IMR-90 (cell line): ENCODE results near the gene LRRC4C. TPM values are rescaled to one million over a fixed set of nuclear protein-coding genes. Genes with fewer than 3 reads are reported as not detected.

Experiments used
- ATAC-seq: fragments of 200-7000 bp; cut with Tn5 transposase; 2 replicates; pipeline ENCODE4 v1.9.1; 2020; ENCODE audit warnings: low read depth, mild to moderate bottlenecking, moderate library complexity
- BruUV-seq: library from RNA; stranded (reverse); fragments of 400-500 nt; replicated peaks from 2 replicates; lab custom pipeline; 2021; lab: Mats Ljungman, UMichigan
- CTCF ChIA-PET: fragments of 300-600 bp; formaldehyde crosslinking; extraction: SDS; loops from one replicate; lab custom pipeline; 2021; ENCODE audit warnings: antibody characterized with exemption; lab: Yijun Ruan, JAX
- POLR2A ChIA-PET: fragments of 300-600 bp; sonication (Branson Sonifier 250); formaldehyde crosslinking; loops from one replicate; lab custom pipeline; 2022; ENCODE audit warnings: antibody characterized with exemption; ENCODE audit not compliant: unreplicated experiment; lab: Charles Lee
- DNase-seq: peaks from one replicate; pipeline ENCODE4 v3.0.0; 2013
- H2AFZ ChIP-seq: replicated peaks from 2 replicates; pipeline ENCODE3; 2013; ENCODE audit warnings: low read length, mild to moderate bottlenecking; ENCODE audit not compliant: poor library complexity
- H2AK5ac ChIP-seq: 2 replicates; pipeline ENCODE4 v1.6.1; 2013; ENCODE audit warnings: low read depth, low read length, inconsistent platforms
- H2AK9ac ChIP-seq: replicated peaks from 2 replicates; pipeline ENCODE3; 2013; ENCODE audit warnings: mild to moderate bottlenecking, low read depth, low read length, moderate library complexity; ENCODE audit not compliant: poor library complexity
- H2BK120ac ChIP-seq: 2 replicates; pipeline ENCODE4 v1.6.1; 2013; ENCODE audit warnings: low read depth, low read length, inconsistent platforms
- H2BK15ac ChIP-seq: 3 replicates; pipeline ENCODE4 v1.6.1; 2013; ENCODE audit warnings: low read depth, low read length, inconsistent platforms
- H2BK20ac ChIP-seq: 2 replicates; pipeline ENCODE4 v1.6.1; 2013; ENCODE audit warnings: low read depth, mild to moderate bottlenecking, inconsistent platforms, low read length, moderate library complexity
- H2BK5ac ChIP-seq: 2 replicates; pipeline ENCODE4 v1.6.1; 2013; ENCODE audit warnings: mild to moderate bottlenecking, low read depth, low read length, inconsistent platforms; ENCODE audit not compliant: poor library complexity, severe bottlenecking
- H3K14ac ChIP-seq: replicated peaks from 2 replicates; pipeline ENCODE4 v1.6.1; 2013; ENCODE audit warnings: low read depth, low read length, inconsistent platforms
- H3K18ac ChIP-seq: 2 replicates; pipeline ENCODE4 v1.6.1; 2013; ENCODE audit warnings: low read depth, low read length, control low read depth
- H3K23ac ChIP-seq: 2 replicates; pipeline ENCODE4 v1.6.1; 2013; ENCODE audit warnings: low read depth, low read length, inconsistent platforms
- H3K27ac ChIP-seq: 2 replicates; pipeline ENCODE4 v1.5.1; 2013; ENCODE audit warnings: mild to moderate bottlenecking, control low read depth, low read length; ENCODE audit not compliant: insufficient read depth
- H3K27me3 ChIP-seq: 2 replicates; pipeline ENCODE4 v1.6.1; 2013; ENCODE audit warnings: low read length; ENCODE audit not compliant: control insufficient read depth, insufficient read depth
- H3K36me3 ChIP-seq: 2 replicates; pipeline ENCODE4 v1.6.1; 2013; ENCODE audit warnings: low read length, mixed read lengths; ENCODE audit not compliant: control insufficient read depth, insufficient read depth
- H3K4ac ChIP-seq: 2 replicates; pipeline ENCODE4 v1.6.1; 2013; ENCODE audit warnings: low read depth, low read length, inconsistent platforms
- H3K4me1 ChIP-seq: 2 replicates; pipeline ENCODE4 v1.6.1; 2013; ENCODE audit warnings: low read length, mixed read lengths; ENCODE audit not compliant: control insufficient read depth, insufficient read depth
- H3K4me2 ChIP-seq: 2 replicates; pipeline ENCODE4 v1.6.1; 2013; ENCODE audit warnings: low read depth, mild to moderate bottlenecking, control low read depth, low read length, moderate library complexity
- H3K4me3 ChIP-seq: 2 replicates; pipeline ENCODE4 v1.5.1; 2013; ENCODE audit warnings: low read depth, mild to moderate bottlenecking, control low read depth, low read length, moderate library complexity; ENCODE audit not compliant: insufficient read depth
- H3K56ac ChIP-seq: 2 replicates; pipeline ENCODE4 v1.6.1; 2013; ENCODE audit warnings: low read length, inconsistent platforms; ENCODE audit not compliant: insufficient read depth; ENCODE audit errors: extremely low read depth
- H3K79me1 ChIP-seq, 2 experiments: 2 replicates each; pipeline ENCODE4 v1.6.1; 2013; ENCODE audit warnings: low read length in 2 of 2, inconsistent platforms in 1 of 2, low read depth in 1 of 2
- H3K9ac ChIP-seq: 2 replicates; pipeline ENCODE4 v1.6.1; 2013; ENCODE audit warnings: low read depth, low read length, control low read depth
- H3K9me1 ChIP-seq: 2 replicates; pipeline ENCODE4 v1.6.1; 2013; ENCODE audit warnings: low read length, inconsistent platforms; ENCODE audit not compliant: insufficient read depth
- H3K9me3 ChIP-seq: 2 replicates; pipeline ENCODE4 v1.6.1; 2013; ENCODE audit warnings: low read length; ENCODE audit not compliant: control insufficient read depth, insufficient read depth
- H4K20me1 ChIP-seq: 2 replicates; pipeline ENCODE4 v1.6.1; 2013; ENCODE audit warnings: low read length, inconsistent platforms; ENCODE audit not compliant: insufficient read depth
- H4K5ac ChIP-seq: 2 replicates; pipeline ENCODE4 v1.6.1; 2013; ENCODE audit warnings: mild to moderate bottlenecking, low read depth, low read length, control low read depth
- H4K8ac ChIP-seq, 2 experiments: 2 replicates each; pipeline ENCODE4 v1.6.1; 2013; ENCODE audit warnings: low read depth in 2 of 2, low read length in 2 of 2, control low read depth in 1 of 2, inconsistent platforms in 1 of 2
- H4K91ac ChIP-seq: 2 replicates; pipeline ENCODE4 v1.6.1; 2013; ENCODE audit warnings: low read depth, low read length, inconsistent platforms; ENCODE audit not compliant: insufficient read depth
- BHLHE40 ChIP-seq: fragments of 150-350 bp; IDR thresholded peaks from 2 replicates; pipeline ENCODE4 v1.6.1; 2016; ENCODE audit warnings: mild to moderate bottlenecking, low read depth, low read length
- CEBPB ChIP-seq: IDR thresholded peaks from 2 replicates; pipeline ENCODE4 v1.6.1; 2012; ENCODE audit warnings: low read depth, low read length, improper control_type of control experiment
- CHD1 ChIP-seq: IDR thresholded peaks from 2 replicates; pipeline ENCODE4 v1.6.1; 2012; ENCODE audit warnings: low read depth, low read length, improper control_type of control experiment
- CTCF ChIP-seq: conservative IDR thresholded peaks from 2 replicates; pipeline ENCODE4 v1.5.1; 2012; ENCODE audit warnings: mild to moderate bottlenecking, low read depth, low read length, improper control_type of control experiment
- FOS ChIP-seq: fragments of 150-350 bp; IDR thresholded peaks from 2 replicates; pipeline ENCODE4 v1.6.1; 2016; ENCODE audit warnings: low read depth, low read length
- MAFK ChIP-seq: IDR thresholded peaks from 2 replicates; pipeline ENCODE4 v1.6.1; 2012; ENCODE audit warnings: low read depth, low read length, improper control_type of control experiment
- MAZ ChIP-seq: IDR thresholded peaks from 2 replicates; pipeline ENCODE4 v1.6.1; 2012; ENCODE audit warnings: low read depth, mild to moderate bottlenecking, low read length, improper control_type of control experiment, moderate library complexity, borderline replicate concordance
- MXI1 ChIP-seq: IDR thresholded peaks from 2 replicates; pipeline ENCODE4 v1.6.1; 2012; ENCODE audit warnings: low read depth, mild to moderate bottlenecking, low read length, moderate library complexity, borderline replicate concordance
- NFE2L2 ChIP-seq: fragments of 150-350 bp; IDR thresholded peaks from 2 replicates; pipeline ENCODE4 v1.6.1; 2016; ENCODE audit warnings: low read depth, mild to moderate bottlenecking, low read length
- POLR2A ChIP-seq: IDR thresholded peaks from 2 replicates; pipeline ENCODE4 v1.6.1; 2012; ENCODE audit warnings: mild to moderate bottlenecking, low read depth, low read length
- RAD21 ChIP-seq: IDR thresholded peaks from 2 replicates; pipeline ENCODE4 v1.6.1; 2012; ENCODE audit warnings: low read length, improper control_type of control experiment
- RCOR1 ChIP-seq: IDR thresholded peaks from 2 replicates; pipeline ENCODE4 v1.6.1; 2012; ENCODE audit warnings: mild to moderate bottlenecking, low read length, improper control_type of control experiment; ENCODE audit not compliant: insufficient replicate concordance
- RFX5 ChIP-seq: IDR thresholded peaks from 2 replicates; pipeline ENCODE4 v1.8.0; 2012; ENCODE audit warnings: low read depth, mild to moderate bottlenecking, low read length, moderate library complexity
- SMC3 ChIP-seq: fragments of 150-350 bp; IDR thresholded peaks from 2 replicates; pipeline ENCODE4 v1.6.1; 2016; ENCODE audit warnings: low read depth, mild to moderate bottlenecking, antibody characterized with exemption, low read length, moderate library complexity
- USF2 ChIP-seq: fragments of 150-350 bp; IDR thresholded peaks from 2 replicates; pipeline ENCODE4 v1.6.1; 2017; ENCODE audit warnings: mild to moderate bottlenecking, antibody characterized with exemption, low read length, low read depth
- WGBS, 2 experiments: methylation state at CpG; one replicate each; pipeline versions ENCODE4 v1.1.5 to v1.1.7; 2013; ENCODE audit warnings: missing lambda C conversion rate in 2 of 2; ENCODE audit not compliant: insufficient read length in 1 of 2; ENCODE audit errors: extremely low coverage in 2 of 2; 5-methylcytosine and 5-hydroxymethylcytosine counted together
- dilution Hi-C: fragments of 300-500 bp; cut with HindIII; formaldehyde crosslinking; loops from one replicate; pipeline ENCODE4 v1.14.3; 2018; ENCODE audit warnings: low sequenced_read_pairs; ENCODE audit not compliant: unreplicated experiment
- in situ Hi-C: fragments of 300-500 bp; cut with MboI; formaldehyde crosslinking; loops from 3 replicates; pipeline ENCODE4 v1.14.3; 2019; ENCODE audit warnings: low sequenced_read_pairs, inconsistent platforms, mixed read lengths
- intact Hi-C: fragments of 100-400 bp; cut with micrococcal nuclease; formaldehyde crosslinking; loops from 2 replicates; pipeline ENCODE4 v1.10.0; 2022
- polyA plus RNA-seq, 3 experiments: library from polyadenylated mRNA; depleted of rRNA; stranded (reverse); fragments of >200 nt; gene quantifications; 2 replicates each; pipeline ENCODE4 v1.2.3, GENCODE V29; 2012; ENCODE audit warnings: low replicate concordance in 1 of 3
- total RNA-seq: library from RNA; depleted of rRNA; stranded (reverse); fragments of >200 nt; gene quantifications from 2 replicates; pipeline ENCODE4 v1.2.3, GENCODE V29; 2012
- TF ChIP-seq, protein P1 (sequence below): fragments of 150-350 bp; IDR thresholded peaks from 2 replicates; pipeline ENCODE4 v1.6.1; 2016; ENCODE audit warnings: low read depth, mild to moderate bottlenecking, low read length, moderate library complexity, borderline replicate concordance

The LRRC4C gene
- total and polyA plus RNA-seq, 2 of the 4 experiments (the other 2 are of a cell fraction): under 0.01 to 0.03 TPM

DNA sequence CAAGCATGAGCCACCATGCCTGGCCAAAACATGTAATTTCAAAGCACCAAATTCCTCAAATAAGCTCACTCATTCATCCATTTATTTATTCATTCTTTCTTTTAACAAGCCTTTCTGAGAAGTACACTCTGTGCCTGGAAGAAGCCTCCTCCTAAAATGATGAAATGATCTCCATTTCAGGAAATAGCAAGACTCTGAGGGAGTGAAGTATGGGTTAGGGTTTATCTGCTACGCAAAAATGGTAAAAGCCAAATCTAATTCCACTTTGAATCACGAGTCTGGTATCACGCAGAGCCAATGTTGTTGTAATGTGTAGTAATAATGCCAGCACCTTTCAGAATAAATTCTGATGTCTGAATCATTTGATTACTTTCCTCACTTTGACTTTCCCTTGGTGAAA, 1041.8 kb downstream of the LRRC4C start:
- Histone ChIP-seq H3K27ac (no peak overlapping the region), H2BK5ac (no peak overlapping the region), H4K8ac (no peak overlapping the region), H2BK120ac (no peak overlapping the region), H3K4me2 (no peak overlapping the region), H3K4me1 (no peaks in the 10 kb centered on the region), H2AFZ (no peak overlapping the region), H3K4ac (no peak overlapping the region), H3K18ac (no peak overlapping the region), H2AK9ac (no peak overlapping the region), H2AK5ac (no peak overlapping the region), H4K91ac (no peak overlapping the region), H2BK20ac (no peak overlapping the region), H3K36me3 (no peaks in the 10 kb centered on the region), H3K79me1 (no peaks in the 10 kb centered on the region), H3K9me1 (no peaks in the 10 kb centered on the region), H3K4me3 (no peak overlapping the region), H2BK15ac (no peak overlapping the region), H3K23ac (no peak overlapping the region), H4K20me1 (no peaks in the 10 kb centered on the region), H3K14ac (no peak overlapping the region), H3K56ac (no peak overlapping the region), H3K9me3 (no peaks in the 10 kb centered on the region), H4K5ac (no peak overlapping the region), H3K9ac (no peak overlapping the region), H3K27me3 (no peaks in the 10 kb centered on the region)
- intact Hi-C loops: no loop called here
- no peak for DNase-seq
- dilution Hi-C loops: no loop called here
- ChIA-PET CTCF (no interaction called here), POLR2A (no interaction called here)
- BruUV-seq: no TSS peak
- whole genome bisulfite sequencing, 2 experiments: no CpG with 5 or more reads among the region's 3 CpGs
- in situ Hi-C loops: no loop called here
- TF ChIP-seq RFX5 (no peak), POLR2A (no peak), MAZ (no peak), USF2 (no peak), MAFK (no peak), CEBPB (no peak), BHLHE40 (no peak), CTCF (no peak), RCOR1 (no peak), RAD21 (no peak), NFE2L2 (no peak), FOS (no peak), SMC3 (no peak), MXI1 (no peak), CHD1 (no peak)
- TF ChIP-seq, protein P1, sequence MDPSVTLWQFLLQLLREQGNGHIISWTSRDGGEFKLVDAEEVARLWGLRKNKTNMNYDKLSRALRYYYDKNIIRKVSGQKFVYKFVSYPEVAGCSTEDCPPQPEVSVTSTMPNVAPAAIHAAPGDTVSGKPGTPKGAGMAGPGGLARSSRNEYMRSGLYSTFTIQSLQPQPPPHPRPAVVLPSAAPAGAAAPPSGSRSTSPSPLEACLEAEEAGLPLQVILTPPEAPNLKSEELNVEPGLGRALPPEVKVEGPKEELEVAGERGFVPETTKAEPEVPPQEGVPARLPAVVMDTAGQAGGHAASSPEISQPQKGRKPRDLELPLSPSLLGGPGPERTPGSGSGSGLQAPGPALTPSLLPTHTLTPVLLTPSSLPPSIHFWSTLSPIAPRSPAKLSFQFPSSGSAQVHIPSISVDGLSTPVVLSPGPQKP: no peak
- no peak for ATAC-seq
